Uterus (tissue), 2 donors: ENCODE data around the gene ZSWIM3.

Source experiments
- CTCF ChIP-seq, 4 experiments: fragments of 200-600 bp in 2 of 4; fragments of 450-650 bp in 2 of 4; sonication (generic) in 2 of 4; IDR thresholded peaks; one replicate each; pipeline ENCODE4 v1.5.1; 2016 to 2019; ENCODE audit warnings: antibody characterized with exemption in 4 of 4, mild to moderate bottlenecking in 2 of 4, moderate library complexity in 1 of 4
- POLR2A ChIP-seq, 2 donors: fragments of 450-650 bp; IDR thresholded peaks; one replicate each; pipeline ENCODE4 v1.6.1; 2016; ENCODE audit warnings: antibody characterized with exemption in 2 of 2, mild to moderate bottlenecking in 1 of 2, moderate library complexity in 1 of 2

- TF ChIP-seq POLR2A (IDR thresholded peaks at IDR 0.05) (no peak), CTCF (IDR thresholded peaks at IDR 0.05) (peak in 1 of 4 experiments; percentile 4)
Observed at GRCh38 chr20:45835329-45835765, 22.1 kb upstream of the ZSWIM3 start.
